H1 (cell line): ENCODE results near the gene GAPDH. TPM values are rescaled to one million over a fixed set of nuclear protein-coding genes. Genes with fewer than 3 reads are reported as not detected.

Experiments
- CTCF ChIA-PET: fragments of 300-600 bp; sonication (Branson Sonifier 250); formaldehyde crosslinking; loops from one replicate; lab custom pipeline; 2021; ENCODE audit not compliant: partially characterized antibody; lab: Charles Lee
- POLR2A ChIA-PET: fragments of 300-600 bp; sonication (Branson Sonifier 250); formaldehyde crosslinking; loops from one replicate; lab custom pipeline; 2021; ENCODE audit warnings: inconsistent platforms; ENCODE audit not compliant: partially characterized antibody; lab: Charles Lee
- DNase-seq, 2 experiments: peaks; one replicate each; pipeline versions ENCODE4 v3.0.0 to v3.0.0-alpha.2; 2010 to 2022; ENCODE audit warnings: low spot score in 2 of 2, low read depth in 1 of 2, mixed read lengths in 1 of 2
- FAIRE-seq: peaks from 2 replicates; lab custom pipeline; 2011; peaks lifted over from hg19 to GRCh38; lab: Jason Lieb, UNC
- H2AFZ ChIP-seq: 2 replicates; pipeline ENCODE4 v1.8.1; 2012; ENCODE audit warnings: low read length, inconsistent platforms
- H2AK5ac ChIP-seq: 2 replicates; pipeline ENCODE4 v1.6.1; 2013; ENCODE audit warnings: low read depth, low read length
- H2BK120ac ChIP-seq: replicated peaks from 2 replicates; pipeline ENCODE3; 2013; ENCODE audit warnings: low read depth, low read length, inconsistent platforms
- H2BK12ac ChIP-seq: 2 replicates; pipeline ENCODE4 v1.6.1; 2013; ENCODE audit warnings: low read depth, low read length
- H2BK15ac ChIP-seq: 2 replicates; pipeline ENCODE4 v1.6.1; 2013; ENCODE audit warnings: low read length
- H2BK20ac ChIP-seq: 2 replicates; pipeline ENCODE4 v1.6.1; 2013; ENCODE audit warnings: low read length
- H2BK5ac ChIP-seq: 2 replicates; pipeline ENCODE4 v1.6.1; 2013; ENCODE audit warnings: low read depth, low read length
- H3K14ac ChIP-seq: 2 replicates; pipeline ENCODE4 v1.6.1; 2013; ENCODE audit warnings: inconsistent platforms; ENCODE audit not compliant: insufficient read length
- H3K18ac ChIP-seq: 2 replicates; pipeline ENCODE4 v1.6.1; 2013; ENCODE audit warnings: low read length; ENCODE audit errors: extremely low read depth
- H3K23ac ChIP-seq: 2 replicates; pipeline ENCODE4 v1.6.1; 2013; ENCODE audit warnings: inconsistent platforms; ENCODE audit not compliant: insufficient read length
- H3K23me2 ChIP-seq: 2 replicates; pipeline ENCODE4 v1.6.1; 2013; ENCODE audit warnings: low read depth, low read length
- H3K27ac ChIP-seq: 2 replicates; pipeline ENCODE4 v1.6.1; 2011; ENCODE audit warnings: low read depth, low read length, inconsistent platforms
- H3K27me3 ChIP-seq, 4 experiments: replicated peaks in 1 of 4; 1 replicate in 1 of 4; 2 replicates in 3 of 4; pipeline versions ENCODE4 v1.6.1 to v1.8.1; 2011 to 2013; ENCODE audit warnings: low read length in 3 of 4, mild to moderate bottlenecking in 3 of 4, inconsistent platforms in 2 of 4, mixed read lengths in 2 of 4, moderate library complexity in 1 of 4; ENCODE audit not compliant: control insufficient read depth in 3 of 4, insufficient read depth in 3 of 4; ENCODE audit errors: extremely low read depth in 1 of 4
- H3K36me3 ChIP-seq, 4 experiments: 2 replicates each; pipeline versions ENCODE4 v1.6.1 to v1.8.1; 2011 to 2013; ENCODE audit warnings: mild to moderate bottlenecking in 4 of 4, low read length in 3 of 4, moderate library complexity in 2 of 4, control low read depth in 1 of 4, inconsistent platforms in 1 of 4; ENCODE audit not compliant: insufficient read depth in 4 of 4, control insufficient read depth in 2 of 4
- H3K4ac ChIP-seq: replicated peaks from 2 replicates; pipeline ENCODE3; 2013; ENCODE audit warnings: low read length, low read depth, mixed read lengths, inconsistent platforms; ENCODE audit not compliant: insufficient read length
- H3K4me1 ChIP-seq, 4 experiments: replicated peaks in 1 of 4; 1 replicate in 1 of 4; 2 replicates in 3 of 4; pipeline versions ENCODE4 v1.6.1 to v1.8.1; 2011 to 2013; ENCODE audit warnings: low read length in 3 of 4, inconsistent platforms in 2 of 4, mixed read lengths in 1 of 4; ENCODE audit not compliant: insufficient read depth in 4 of 4, control insufficient read depth in 3 of 4
- H3K4me2 ChIP-seq, 2 experiments: 2 replicates each; pipeline versions ENCODE4 v1.6.1 to v1.8.1; 2011 to 2013; ENCODE audit warnings: low read depth in 2 of 2, low read length in 2 of 2, control low read depth in 1 of 2, inconsistent platforms in 1 of 2, mild to moderate bottlenecking in 1 of 2; ENCODE audit not compliant: insufficient read depth in 1 of 2
- H3K4me3 ChIP-seq, 4 experiments: fragments of 200-600, 300-600 bp in 1 of 4; sonication (generic), shearing (Covaris generic), sonication (Bioruptor Twin) in 1 of 4; 2 replicates each; pipeline versions ENCODE4 v1.5.1 to v1.8.1; 2011 to 2016; ENCODE audit warnings: low read length in 4 of 4, low read depth in 3 of 4, control low read depth in 2 of 4, inconsistent platforms in 2 of 4, mild to moderate bottlenecking in 2 of 4, mixed read lengths in 1 of 4, moderate library complexity in 1 of 4; ENCODE audit not compliant: insufficient read depth in 2 of 4; ENCODE audit errors: extremely low read depth in 1 of 4
- H3K56ac ChIP-seq: replicated peaks from 2 replicates; pipeline ENCODE3; 2013; ENCODE audit warnings: low read depth, mild to moderate bottlenecking, mixed read lengths, low read length, inconsistent platforms; ENCODE audit not compliant: insufficient read length
- H3K79me1 ChIP-seq: 2 replicates; pipeline ENCODE4 v1.6.1; 2013; ENCODE audit warnings: low read depth, low read length, control low read depth
- H3K79me2 ChIP-seq, 2 experiments: 2 replicates each; pipeline versions ENCODE4 v1.6.1 to v1.8.1; 2012 to 2013; ENCODE audit warnings: low read length in 2 of 2, mild to moderate bottlenecking in 2 of 2, inconsistent platforms in 1 of 2; ENCODE audit not compliant: insufficient read depth in 2 of 2, control insufficient read depth in 1 of 2
- H3K9ac ChIP-seq, 4 experiments: replicated peaks in 1 of 4; 1 replicate in 1 of 4; 2 replicates in 3 of 4; pipeline versions ENCODE4 v1.6.1 to v1.8.1; 2011 to 2013; ENCODE audit warnings: low read depth in 3 of 4, low read length in 3 of 4, control low read depth in 2 of 4, mild to moderate bottlenecking in 2 of 4, moderate library complexity in 2 of 4, inconsistent platforms in 1 of 4; ENCODE audit errors: extremely low read depth in 1 of 4
- H3K9me3 ChIP-seq, 2 experiments: 2 replicates each; pipeline versions ENCODE4 v1.6.1 to v1.8.1; 2012 to 2013; ENCODE audit warnings: mild to moderate bottlenecking in 2 of 2, moderate library complexity in 2 of 2, control low read depth in 1 of 2, inconsistent platforms in 1 of 2, low read depth in 1 of 2, low read length in 1 of 2, mixed read lengths in 1 of 2; ENCODE audit not compliant: insufficient read depth in 2 of 2
- H4K20me1 ChIP-seq, 2 experiments: replicated peaks in 1 of 2; 2 replicates each; pipeline versions ENCODE3 to v1.8.1; 2011 to 2013; ENCODE audit warnings: inconsistent platforms in 2 of 2, low read length in 2 of 2, mild to moderate bottlenecking in 1 of 2; ENCODE audit not compliant: insufficient read depth in 2 of 2, control insufficient read depth in 1 of 2
- H4K5ac ChIP-seq: 2 replicates; pipeline ENCODE4 v1.6.1; 2013; ENCODE audit warnings: low read length, low read depth, mixed read lengths, inconsistent platforms; ENCODE audit not compliant: insufficient read length
- H4K8ac ChIP-seq: 2 replicates; pipeline ENCODE4 v1.8.0; 2013; ENCODE audit warnings: mild to moderate bottlenecking, moderate library complexity, low read length, inconsistent platforms; ENCODE audit not compliant: insufficient read depth; ENCODE audit errors: extremely low read depth
- H4K91ac ChIP-seq: replicated peaks from 2 replicates; pipeline ENCODE3; 2013; ENCODE audit warnings: low read length, mixed read lengths, inconsistent platforms; ENCODE audit not compliant: insufficient read length
- BCL11A ChIP-seq, 2 experiments: IDR thresholded peaks; one replicate each; pipeline ENCODE4 v1.6.1; 2011; ENCODE audit warnings: low read depth in 2 of 2, low read length in 2 of 2, mild to moderate bottlenecking in 2 of 2
- CHD1 ChIP-seq: IDR thresholded peaks from 2 replicates; pipeline ENCODE4 v1.6.1; 2012; ENCODE audit warnings: low read depth, low read length, improper control_type of control experiment
- WGBS, 2 experiments: shearing (Covaris generic) in 1 of 2; methylation state at CpG; one replicate each; pipeline versions ENCODE4 v1.1.6 to v1.1.7; 2013 to 2015; ENCODE audit warnings: low lambda C conversion rate in 2 of 2, mixed read lengths in 2 of 2, inconsistent platforms in 1 of 2, low coverage in 1 of 2, missing lambda C conversion rate in 1 of 2; ENCODE audit not compliant: insufficient replicate concordance in 2 of 2, insufficient coverage in 1 of 2, insufficient read length in 1 of 2; ENCODE audit errors: extremely low coverage in 1 of 2, missing lambda C conversion rate in 1 of 2; 5-methylcytosine and 5-hydroxymethylcytosine counted together
- polyA plus RNA-seq, 7 experiments: library from polyadenylated mRNA; depleted of rRNA in 3 of 7; stranded (reverse) in 5 of 7; unstranded in 2 of 7; fragments of >200 nt in 5 of 7; fragments of 200-250 nt in 2 of 7; gene quantifications; 1 replicate in 5 of 7; 2 replicates in 1 of 7; 4 replicates in 1 of 7; pipeline versions ENCODE4 v1.2.1 to v1.2.3, GENCODE V29; 2011 to 2013; ENCODE audit warnings: missing spikeins in 2 of 7, mixed read lengths in 2 of 7
- total RNA-seq: library from RNA; stranded (reverse); fragmentation: NEBNext Ultra II Directional; extraction: Animal tissue kit (Norgen Biotek cat#: 25700); gene quantifications from 2 replicates; pipeline ENCODE4 v1.2.1, GENCODE V29; 2021

Gene GAPDH
- total and polyA plus RNA-seq, 2 of the 8 experiments (the other 6 are each of a cell fraction or from before 2014, with no cell fraction given) = 5,175 to 15,878 TPM

- Histone ChIP-seq H3K79me1 (no peaks in the 10 kb centered on the region), H4K5ac (no peak overlapping the region), H3K4me3 (no peak overlapping the region), H2BK20ac (no peak overlapping the region), H4K20me1 (peaks cover 3 to 8% of the 10 kb centered on the region in 2 experiments), H3K27ac (no peak overlapping the region), H3K36me3 (peaks cover 65 to 95% (median 88%) of the 10 kb centered on the region in 4 experiments), H3K4me1 (peaks cover 0 to 1% (median 0%) of the 10 kb centered on the region in 4 experiments; a peak in 1 of 7 replicates), H2BK12ac (no peak overlapping the region), H3K56ac (no peak overlapping the region), H3K18ac (no peak overlapping the region), H3K14ac (no peak overlapping the region), H3K9me3 (no peaks in the 10 kb centered on the region), H2BK15ac (no peak overlapping the region), H3K23ac (no peak overlapping the region), H3K79me2 (no peaks in the 10 kb centered on the region), H3K4me2 (no peak overlapping the region), H3K9ac (no peak overlapping the region), H4K91ac (no peak overlapping the region), H2BK120ac (no peak overlapping the region), H4K8ac (no peak overlapping the region), H2AK5ac (no peak overlapping the region), H2BK5ac (no peak overlapping the region), H3K27me3 (no peaks in the 10 kb centered on the region), H3K4ac (no peak overlapping the region), H3K23me2 (peaks cover 1% of the 10 kb centered on the region; the same call in 1 of the 2 replicates), H2AFZ (no peak overlapping the region)
- DNase-seq (no peak), FAIRE-seq (no peak)
- ChIA-PET POLR2A (interaction anchor here (0.7 to 14.8 kb wide), 3 partner anchors 15 to 49 kb away, joined by 3 to 188 read pairs (median 3); partner anchors contain the start of gene GAPDH), CTCF (interaction anchor here (1.0 to 1.4 kb wide), 3 partner anchors 9 to 76 kb away, joined by 3 to 5 read pairs (median 4); no protein-coding TSS in a partner anchor)
- WGBS, 2 experiments = 87% methylated on average over 3 of the region's 3 CpGs; no CpG with 5 or more reads in 1 of the 2 experiments
- TF ChIP-seq CHD1 = no peak
- TF ChIP-seq BCL11A (IDR thresholded peaks at IDR 0.05; ENCODE audit: low read depth in 2 of 2, low read length in 2 of 2) = no peak
Observed at GRCh38 chr12:6523708-6524107, 10.6 kb upstream of the GAPDH start.
